Measurements from ENCODE around the gene GJB5.

DNA sequence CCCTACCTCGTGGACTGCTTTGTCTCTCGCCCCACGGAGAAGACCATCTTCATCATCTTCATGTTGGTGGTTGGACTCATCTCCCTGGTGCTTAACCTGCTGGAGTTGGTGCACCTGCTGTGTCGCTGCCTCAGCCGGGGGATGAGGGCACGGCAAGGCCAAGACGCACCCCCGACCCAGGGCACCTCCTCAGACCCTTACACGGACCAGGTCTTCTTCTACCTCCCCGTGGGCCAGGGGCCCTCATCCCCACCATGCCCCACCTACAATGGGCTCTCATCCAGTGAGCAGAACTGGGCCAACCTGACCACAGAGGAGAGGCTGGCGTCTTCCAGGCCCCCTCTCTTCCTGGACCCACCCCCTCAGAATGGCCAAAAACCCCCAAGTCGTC, 39.9 kb downstream of the GJB5 start:
- no peak for TF ChIP-seq IRF4 (IDR thresholded peaks at IDR 0.05; ENCODE audit: low read depth, low read length)
- TF ChIP-seq, protein P1, sequence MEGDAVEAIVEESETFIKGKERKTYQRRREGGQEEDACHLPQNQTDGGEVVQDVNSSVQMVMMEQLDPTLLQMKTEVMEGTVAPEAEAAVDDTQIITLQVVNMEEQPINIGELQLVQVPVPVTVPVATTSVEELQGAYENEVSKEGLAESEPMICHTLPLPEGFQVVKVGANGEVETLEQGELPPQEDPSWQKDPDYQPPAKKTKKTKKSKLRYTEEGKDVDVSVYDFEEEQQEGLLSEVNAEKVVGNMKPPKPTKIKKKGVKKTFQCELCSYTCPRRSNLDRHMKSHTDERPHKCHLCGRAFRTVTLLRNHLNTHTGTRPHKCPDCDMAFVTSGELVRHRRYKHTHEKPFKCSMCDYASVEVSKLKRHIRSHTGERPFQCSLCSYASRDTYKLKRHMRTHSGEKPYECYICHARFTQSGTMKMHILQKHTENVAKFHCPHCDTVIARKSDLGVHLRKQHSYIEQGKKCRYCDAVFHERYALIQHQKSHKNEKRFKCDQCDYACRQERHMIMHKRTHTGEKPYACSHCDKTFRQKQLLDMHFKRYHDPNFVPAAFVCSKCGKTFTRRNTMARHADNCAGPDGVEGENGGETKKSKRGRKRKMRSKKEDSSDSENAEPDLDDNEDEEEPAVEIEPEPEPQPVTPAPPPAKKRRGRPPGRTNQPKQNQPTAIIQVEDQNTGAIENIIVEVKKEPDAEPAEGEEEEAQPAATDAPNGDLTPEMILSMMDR (IDR thresholded peaks at IDR 0.05 in 2 of 3, conservative IDR thresholded peaks at IDR 0.05 in 1 of 3; ENCODE audit: control insufficient read depth in 2 of 3, extremely low read depth in 1 of 3, insufficient read depth in 1 of 3, low read depth in 3 of 3, low read length in 3 of 3): no peak
- TF ChIP-seq HDAC2 (IDR thresholded peaks at IDR 0.05): no peak
- TF ChIP-seq, protein P2, sequence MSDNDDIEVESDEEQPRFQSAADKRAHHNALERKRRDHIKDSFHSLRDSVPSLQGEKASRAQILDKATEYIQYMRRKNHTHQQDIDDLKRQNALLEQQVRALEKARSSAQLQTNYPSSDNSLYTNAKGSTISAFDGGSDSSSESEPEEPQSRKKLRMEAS (IDR thresholded peaks at IDR 0.05; ENCODE audit: low read depth, low read length): no peak
- TF ChIP-seq KDM1A (IDR thresholded peaks at IDR 0.05; ENCODE audit: borderline replicate concordance): no peak
- TF ChIP-seq CBX5 (IDR thresholded peaks at IDR 0.05; ENCODE audit: low read depth): no peak
- no peak for TF ChIP-seq POLR2AphosphoS5 (IDR thresholded peaks at IDR 0.05; ENCODE audit: low read length)
- TF ChIP-seq TAF1 (IDR thresholded peaks at IDR 0.05; ENCODE audit: borderline replicate concordance, low read depth, low read length): no peak

All from GM12878 (cell line).